Mesenteric fat pad (tissue), 1 donor: ENCODE data around the gene GABRQ. TPM values are rescaled to one million over a fixed set of nuclear protein-coding genes. Genes with fewer than 3 reads are reported as not detected.

Experiments
- DNase-seq: peaks from one replicate; pipeline ENCODE4 v3.0.0-alpha.2; 2020; ENCODE audit warnings: low spot score
- long read RNA-seq: library from polyadenylated mRNA; unstranded; transcript quantifications from one replicate; pipeline ENCODE4 v2.0.0, GENCODE V29; 2020
- total RNA-seq: library from RNA; stranded (reverse); fragmentation: NEBNext Ultra II Directional; extraction: Animal tissue kit (Norgen Biotek cat#: 25700); gene quantifications from one replicate; pipeline ENCODE4 v1.2.1, GENCODE V29; 2021
- donor health status: DM: yes; HTN: yes; CAD: no.

GABRQ gene
- not detected for total RNA-seq
- long read RNA-seq: 0 reads

DNA sequence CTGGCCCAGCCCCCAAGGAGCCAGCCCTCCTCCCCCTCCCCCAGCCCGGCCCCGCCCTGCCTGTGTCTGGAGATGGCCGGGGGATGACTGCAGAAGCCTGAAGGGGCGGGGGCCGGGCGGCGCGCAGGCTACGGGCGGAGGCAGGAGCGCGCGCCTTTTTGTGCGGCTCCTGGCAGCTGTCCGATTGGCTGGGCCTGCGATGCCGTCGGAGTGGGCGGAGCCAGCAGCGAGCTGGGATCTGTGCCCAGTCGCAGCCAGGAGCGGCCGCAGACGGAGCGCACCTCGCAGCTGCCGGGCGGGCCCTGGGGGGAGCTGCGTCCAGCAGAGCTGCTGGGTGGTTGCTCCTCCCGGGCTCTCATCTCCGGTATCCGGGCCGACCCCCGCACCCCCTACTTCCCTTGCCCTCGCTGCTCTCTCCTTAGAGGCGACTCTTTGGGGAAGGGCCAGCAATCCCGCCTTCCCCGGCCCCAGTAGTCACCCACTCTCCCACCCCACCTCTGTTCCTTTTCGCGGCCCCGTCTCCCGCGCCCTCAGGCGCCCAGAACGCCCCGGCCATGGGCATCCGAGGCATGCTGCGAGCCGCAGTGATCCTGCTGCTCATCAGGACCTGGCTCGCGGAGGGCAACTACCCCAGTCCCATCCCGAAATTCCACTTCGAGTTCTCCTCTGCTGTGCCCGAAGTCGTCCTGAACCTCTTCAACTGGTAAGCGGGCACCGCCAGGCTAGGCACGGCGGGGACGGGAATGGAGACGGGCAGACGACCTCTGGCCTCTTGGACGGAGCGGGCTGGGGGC lies at the start of gene GABRQ:
GABRQ (plus strand) TSS at position 247 of the 794 bp plus-strand sequence; CDS start at position 555, 308 bp downstream.
- DNase-seq: no peak

DNA sequence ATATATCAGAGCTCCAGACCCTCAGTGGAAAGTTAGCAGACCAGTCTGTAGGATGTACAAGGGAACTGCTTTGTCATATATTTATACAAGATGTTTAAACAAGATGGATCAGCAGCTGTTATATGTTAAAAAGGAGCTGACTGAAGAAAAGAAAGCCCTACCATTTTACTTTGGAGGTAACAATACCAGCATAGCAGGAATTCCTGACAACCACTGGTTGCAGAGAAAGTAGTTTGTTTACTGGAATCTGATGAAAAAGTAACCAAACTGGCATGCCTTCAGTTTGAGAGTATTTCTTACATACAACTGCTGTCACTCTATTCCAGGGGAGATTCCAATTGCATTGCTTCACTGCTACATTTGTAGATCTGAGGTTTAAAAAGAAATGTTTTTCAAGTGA lies 49.5 kb upstream of the GABRQ start:
- no peak for DNase-seq

DNA sequence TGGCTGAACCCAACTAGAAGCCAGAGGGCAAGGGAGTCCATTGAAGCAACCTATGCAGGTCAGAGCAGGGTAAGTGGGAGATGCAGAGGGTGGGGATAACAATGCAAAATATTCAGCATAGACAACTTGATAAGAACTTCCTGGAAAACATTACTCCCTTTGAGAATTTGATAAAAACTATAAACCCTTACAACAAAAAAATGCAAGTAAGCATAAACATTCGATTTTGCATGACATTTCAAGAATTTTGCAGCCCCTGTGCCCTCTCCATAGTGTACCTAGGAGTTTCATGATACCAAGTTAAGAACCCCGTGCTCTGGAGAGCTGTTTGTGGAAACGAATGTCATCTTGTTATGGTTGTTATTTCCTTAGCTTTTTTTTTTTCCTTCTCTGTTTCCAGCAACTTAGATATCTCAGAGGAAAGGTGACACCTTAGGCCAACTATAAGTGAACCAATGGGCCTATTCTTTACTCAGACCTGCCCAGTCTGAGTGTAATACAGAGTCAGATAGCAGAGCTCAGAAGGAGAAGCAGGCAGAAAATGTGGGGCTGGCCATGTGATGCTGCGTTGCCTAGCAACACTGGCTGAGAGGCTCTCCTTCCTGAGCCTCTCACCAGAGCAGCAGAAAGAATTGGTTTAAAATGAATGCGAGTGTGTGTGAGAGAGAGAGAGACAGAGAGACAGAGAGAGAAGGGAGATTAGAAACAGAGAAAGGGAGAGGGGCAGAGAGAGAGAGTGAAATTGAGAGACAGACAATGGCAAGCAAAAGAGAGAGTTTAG lies 36.7 kb upstream of the GABRQ start:
- DNase-seq: no peak

DNA sequence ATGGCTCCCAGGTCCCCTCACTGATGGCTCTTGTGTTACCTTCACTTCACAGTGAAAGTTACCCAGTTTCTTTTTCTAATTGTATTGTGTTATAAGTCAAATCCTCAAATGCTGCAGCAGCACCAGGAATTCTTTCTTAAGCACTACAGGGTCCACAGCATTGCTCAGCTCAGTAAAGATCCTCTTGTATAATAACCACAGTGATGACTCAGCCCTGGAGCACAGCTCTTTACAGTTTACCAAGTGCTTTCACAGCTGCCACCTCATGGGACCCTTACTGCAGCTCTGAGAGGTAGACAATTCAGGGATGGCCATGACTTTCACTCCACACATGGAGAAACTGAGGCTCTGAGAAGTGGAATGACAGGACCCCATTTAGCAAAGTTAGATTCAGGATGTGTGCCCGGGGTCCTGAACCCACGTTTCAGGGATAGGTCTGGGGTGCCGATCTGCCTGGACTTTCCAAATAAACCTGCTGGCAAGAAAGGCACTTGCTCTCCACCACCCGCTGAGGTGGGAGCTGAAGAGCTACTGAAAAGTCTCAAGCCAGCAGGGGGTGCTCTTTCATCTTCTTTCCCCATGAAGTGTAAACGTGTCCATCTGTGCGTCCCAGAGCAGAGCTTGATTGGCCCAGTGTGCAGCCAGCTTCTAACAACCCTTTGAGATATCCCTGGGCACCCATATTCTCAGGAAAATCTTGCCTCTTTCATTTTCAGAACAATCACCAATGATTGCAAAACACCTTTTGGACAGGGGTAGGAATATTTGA lies 35.7 kb upstream of the GABRQ start:
- no peak for DNase-seq

DNA sequence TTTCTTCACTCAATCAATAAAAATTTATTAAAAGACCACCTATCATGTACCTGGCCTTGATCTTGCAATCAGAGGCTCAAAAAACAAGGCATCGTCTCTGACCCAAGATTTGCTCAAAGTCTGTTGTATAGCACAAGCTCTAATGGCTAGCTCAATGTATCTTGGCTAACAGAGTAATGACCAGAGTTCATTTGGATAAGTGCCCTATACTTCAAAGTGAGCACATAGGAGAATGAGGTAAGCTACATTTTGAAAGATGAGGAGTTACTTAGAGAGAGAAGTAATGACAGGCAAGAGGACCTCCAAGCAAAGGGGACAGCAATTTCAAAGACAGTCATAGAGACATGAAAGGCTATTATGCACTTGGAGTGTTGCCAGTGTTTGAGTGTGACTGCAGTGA lies 22.9 kb upstream of the GABRQ start:
- no peak for DNase-seq

DNA sequence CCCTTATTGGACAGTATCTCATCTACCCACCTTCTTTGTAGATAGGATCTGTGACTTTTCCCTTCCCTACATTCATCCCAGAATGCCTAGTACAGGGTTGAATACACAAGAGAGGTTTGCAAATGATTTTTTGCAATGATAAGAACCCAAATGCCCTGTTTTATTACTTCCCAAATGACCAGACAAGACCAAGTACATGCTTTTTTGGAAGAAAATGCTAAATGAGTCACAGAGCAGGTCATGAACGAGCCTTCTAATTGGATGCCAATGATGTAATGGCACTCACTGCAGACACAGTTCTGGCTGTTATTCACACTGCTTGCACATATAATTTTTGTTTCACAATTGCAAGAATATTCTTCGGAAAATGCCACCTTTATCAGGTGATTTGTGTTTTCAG lies 17.8 kb upstream of the GABRQ start:
- DNase-seq: no peak

DNA sequence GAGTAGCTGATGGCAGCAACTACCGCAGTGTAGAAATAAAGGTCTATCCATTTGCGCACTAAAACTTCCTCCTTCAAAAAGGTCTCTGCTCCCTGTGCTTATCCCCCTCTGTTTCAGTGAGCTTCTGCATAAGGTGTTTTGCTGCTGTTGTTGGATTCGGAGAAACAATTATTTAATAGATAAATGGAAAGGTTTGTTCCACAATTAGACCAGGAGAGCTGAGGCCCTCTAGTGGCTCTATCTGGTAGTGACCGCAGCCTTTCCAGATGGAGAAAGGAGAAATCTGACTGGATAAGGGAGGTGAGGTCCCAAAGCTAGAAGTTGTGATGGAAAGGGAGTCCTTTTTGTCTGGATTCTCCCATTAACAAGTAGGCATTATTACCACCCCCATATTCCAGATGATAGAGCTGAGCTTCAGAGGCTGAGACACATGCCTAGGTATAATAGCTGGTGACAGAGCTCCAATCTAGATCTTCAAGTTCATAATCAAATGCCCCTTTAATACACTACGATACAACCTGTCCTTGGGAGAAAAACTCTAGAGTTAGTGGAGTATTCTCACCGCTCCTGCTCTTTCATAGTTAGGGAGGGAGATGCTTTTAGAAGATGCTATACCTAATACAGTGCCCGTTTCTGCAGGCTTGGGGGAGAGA lies 5.1 kb upstream of the GABRQ start:
- no peak for DNase-seq

DNA sequence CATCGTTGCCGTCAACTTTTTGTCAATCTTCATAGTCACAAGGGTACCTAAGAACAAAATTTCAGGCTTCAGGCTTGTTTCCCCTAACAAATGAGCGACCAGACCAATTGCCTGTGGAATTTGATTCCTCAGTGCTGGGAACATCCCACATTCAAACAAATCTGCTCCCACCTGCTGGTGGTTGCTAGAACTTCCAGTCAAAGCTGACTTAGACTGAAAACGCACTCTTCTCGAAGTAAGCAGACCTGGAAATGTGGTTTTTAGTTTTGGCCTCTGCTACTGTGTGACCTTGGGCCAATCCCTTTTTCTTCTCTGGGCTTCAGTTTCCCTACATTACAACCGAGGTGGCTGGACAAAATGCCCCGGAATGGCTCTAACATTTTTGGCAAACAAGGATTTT lies 1.8 kb upstream of the GABRQ start:
- DNase-seq: no peak

DNA sequence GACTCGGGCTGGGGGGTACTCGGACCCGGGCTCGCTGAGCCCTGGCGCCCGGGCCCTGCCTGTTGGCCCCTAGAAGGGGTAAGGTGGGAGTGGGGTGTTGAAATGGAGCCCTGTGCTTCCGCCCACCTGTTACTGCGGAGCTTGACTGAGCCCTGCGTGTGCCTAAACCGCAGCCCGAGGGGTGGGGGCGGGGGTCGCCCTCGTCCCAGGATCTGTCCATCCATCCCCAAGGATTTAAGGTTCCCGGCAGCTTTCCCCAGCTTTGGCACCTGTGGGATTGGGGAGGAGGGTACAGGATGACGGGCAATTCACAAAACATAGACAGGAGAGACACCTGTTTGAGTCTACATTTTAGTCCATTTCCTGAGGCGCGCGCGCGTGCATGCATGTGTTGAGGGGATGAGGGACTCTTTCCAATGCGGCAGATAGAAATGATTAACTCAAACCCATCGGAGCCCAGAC lies 779 bp downstream of the GABRQ start:
- DNase-seq: no peak

DNA sequence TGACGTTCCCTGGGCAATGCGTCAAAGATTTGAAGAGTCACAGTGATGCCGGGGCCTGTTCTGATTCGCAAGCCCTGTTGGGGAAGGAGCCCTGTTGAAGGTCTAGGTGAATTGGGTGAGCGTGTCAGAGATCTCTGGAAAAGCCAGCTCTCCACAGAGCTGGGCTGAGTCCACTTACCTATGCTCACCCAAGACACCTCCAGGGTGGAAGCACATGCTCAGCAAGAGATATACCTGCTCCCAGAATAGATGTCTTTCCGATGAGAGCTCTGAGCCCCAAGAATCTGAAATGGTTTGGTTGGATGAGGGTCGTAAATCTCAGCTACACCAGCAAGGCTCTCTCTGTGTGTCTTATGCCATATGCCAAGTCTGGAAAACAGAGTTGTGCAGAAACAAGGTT lies 1.7 kb downstream of the GABRQ start:
- DNase-seq: no peak

DNA sequence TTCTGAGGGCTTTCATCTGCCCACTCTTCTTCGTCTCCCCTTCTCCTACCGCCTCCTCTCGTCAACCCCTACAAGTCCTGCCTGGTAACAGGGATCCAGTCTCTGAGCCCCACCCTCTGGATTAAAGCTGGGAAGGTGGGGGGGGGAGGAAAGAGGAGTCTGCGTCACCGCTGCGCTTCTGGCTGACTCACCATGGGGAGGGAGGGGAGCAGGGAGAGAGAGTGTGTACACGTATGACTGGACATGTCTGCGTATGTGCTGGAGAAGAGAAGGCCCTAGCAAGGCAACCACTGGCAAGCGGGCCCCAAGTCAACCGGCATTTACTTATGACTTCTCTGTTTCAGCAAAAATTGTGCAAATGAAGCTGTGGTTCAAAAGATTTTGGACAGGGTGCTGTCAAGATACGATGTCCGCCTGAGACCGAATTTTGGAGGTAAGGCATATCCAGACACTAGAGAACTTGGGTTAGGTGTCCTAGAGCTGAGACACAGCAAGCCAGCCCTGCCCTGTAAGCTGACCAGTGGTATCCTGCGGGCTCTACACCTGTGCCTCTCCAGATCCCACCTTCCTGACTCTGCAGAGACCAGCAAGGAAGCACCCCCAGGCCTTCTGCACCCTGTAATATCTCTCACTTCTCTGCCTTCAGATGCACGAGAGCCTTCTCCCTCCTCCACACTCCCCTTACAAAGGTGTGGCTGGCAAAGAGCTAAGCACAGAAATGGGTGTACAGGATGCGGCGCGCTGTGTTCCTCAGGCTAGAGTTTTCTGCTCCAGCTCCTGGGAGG lies 2.5 kb downstream of the GABRQ start:
- no peak for DNase-seq

DNA sequence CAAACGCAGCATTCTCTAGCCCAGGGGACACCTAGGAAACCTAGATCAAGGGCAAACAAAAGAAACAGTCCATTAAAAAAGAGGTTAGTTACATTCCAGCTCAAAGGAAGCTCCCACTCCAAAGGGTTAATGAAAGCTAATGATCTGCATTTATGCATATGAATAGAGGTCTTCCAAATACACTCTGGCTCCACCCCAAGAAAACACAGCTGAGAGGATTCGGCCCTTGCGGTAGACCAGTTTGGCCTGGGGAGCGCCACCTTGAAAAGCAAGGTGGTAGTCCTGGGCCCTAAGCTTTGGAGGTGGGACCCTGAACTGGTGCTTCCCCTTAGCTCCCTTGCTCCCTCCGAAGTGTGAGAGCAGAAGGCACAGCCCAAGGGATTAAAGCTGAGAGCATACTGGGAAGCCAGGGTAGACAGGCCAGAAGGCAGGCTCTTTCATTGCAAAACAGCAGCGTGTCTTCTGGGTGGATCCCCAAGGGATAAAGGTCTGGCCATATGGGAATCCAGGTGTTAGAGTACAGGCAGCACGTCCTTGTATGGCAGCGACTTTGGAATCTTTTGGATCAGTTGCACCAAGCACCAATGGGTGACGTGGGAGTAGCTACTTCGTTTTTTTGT lies 3.7 kb downstream of the GABRQ start:
- DNase-seq: no peak

DNA sequence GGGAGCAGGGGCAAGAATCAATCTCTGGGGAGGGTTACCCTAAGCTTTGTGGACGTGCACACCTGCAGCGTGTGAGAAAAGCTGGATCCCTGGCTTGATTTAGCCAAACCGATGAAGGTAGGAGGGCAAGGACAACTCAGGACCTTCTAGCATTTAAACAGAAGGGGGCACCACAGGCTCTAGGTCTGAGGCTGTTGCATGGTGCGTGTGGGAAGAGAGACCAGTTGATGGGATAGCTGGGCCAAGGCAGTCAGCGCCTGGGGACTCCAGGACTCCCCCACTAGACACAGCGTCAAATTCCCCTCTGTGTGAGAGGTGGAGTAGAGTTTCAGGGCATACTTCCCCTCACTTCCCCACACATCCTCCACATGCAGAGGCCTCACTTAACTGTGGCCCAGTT lies 4.3 kb downstream of the GABRQ start:
- DNase-seq: no peak

DNA sequence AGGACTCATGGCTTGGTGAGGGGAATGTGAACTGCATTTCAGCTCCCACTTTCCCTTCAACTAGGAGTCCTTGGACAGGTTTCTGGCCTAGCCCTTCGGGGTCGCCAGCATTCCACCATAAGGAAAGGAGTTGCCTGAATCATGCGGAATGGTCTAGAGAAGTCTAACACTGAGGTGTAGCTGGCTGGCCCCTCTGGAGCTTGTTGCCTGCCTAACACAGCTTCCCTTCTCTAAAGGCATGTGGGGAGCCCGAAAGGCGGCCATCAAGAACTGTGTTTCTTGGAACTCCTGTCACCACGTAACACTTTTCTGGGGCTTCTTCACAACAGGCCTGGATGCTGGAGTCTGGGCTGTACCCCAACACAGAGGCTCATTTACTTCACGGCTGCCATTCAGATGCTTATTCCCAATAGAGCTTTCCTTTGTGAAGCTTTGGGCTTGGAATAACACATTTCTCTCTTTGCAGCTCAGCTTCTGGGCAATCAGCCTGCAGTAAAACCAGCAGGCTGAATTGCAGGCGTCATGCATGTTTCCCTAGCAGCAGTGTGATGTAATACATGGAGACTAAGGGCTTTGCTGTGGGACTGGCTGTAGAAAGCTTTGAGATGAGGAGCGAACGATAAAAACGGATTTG lies 5.4 kb downstream of the GABRQ start:
- DNase-seq: no peak

DNA sequence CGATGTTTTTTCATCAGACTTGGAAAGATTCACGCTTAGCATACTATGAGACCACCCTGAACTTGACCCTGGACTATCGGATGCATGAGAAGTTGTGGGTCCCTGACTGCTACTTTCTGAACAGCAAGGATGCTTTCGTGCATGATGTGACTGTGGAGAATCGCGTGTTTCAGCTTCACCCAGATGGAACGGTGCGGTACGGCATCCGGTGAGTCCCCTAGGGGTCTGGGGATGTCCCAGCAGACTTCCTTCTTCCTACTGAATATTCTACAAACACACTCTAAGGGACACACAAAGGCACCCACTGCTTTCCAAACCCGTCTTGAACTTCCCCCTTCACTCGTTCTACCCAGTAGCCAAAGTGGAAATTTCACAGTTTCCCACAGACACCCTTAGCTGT lies 9.3 kb downstream of the GABRQ start:
- DNase-seq: no peak

DNA sequence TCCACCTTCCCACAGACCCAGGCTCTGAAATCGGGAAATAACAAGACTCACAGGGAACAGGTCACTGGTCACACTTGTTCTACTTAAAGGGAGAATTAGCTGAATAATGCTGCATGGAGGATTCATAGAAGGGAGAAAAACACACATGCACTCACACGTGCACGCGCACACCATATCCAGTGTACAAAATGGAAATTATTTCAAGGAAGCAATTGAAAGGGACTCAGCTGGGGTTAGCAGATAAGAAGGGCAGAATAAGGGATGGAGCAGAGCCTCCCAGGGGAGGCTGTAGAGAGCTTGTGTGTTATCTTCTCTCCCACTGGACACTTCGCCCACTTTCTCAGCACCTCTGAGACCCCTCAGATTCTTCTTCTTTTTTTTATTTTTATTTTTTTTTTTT lies 10.3 kb downstream of the GABRQ start:
- DNase-seq: no peak

DNA sequence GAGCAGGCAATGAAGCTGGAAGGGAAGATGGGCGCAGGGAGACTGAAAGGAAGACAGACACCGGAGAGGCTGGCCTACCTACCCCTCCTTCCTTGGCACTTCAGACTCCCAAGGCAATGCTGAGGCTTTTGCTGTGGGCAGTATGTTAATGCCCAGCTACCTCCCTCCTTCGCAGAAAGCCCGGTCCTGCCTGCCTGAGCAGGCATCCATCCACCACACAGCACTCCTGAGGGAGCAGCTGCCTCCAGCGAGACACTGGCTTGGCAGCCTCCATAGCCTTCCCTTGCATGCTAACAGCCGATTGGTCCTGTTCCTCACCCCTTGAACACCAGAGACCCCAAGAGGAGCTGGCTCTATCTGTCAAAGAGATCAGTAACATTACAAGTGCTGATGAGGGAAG lies 14.4 kb downstream of the GABRQ start:
- DNase-seq: no peak

DNA sequence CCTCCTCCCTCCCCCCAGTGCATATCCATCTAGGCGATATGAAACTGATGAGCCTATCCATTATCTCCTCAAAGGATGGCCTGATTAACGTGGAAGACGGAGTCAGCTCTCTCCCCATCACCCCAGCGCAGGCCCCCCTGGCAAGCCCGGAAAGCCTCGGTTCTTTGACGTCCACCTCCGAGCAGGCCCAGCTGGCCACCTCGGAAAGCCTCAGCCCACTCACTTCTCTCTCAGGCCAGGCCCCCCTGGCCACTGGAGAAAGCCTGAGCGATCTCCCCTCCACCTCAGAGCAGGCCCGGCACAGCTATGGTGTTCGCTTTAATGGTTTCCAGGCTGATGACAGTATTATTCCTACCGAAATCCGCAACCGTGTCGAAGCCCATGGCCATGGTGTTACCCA lies 14.8 kb downstream of the GABRQ start:
- no peak for DNase-seq

DNA sequence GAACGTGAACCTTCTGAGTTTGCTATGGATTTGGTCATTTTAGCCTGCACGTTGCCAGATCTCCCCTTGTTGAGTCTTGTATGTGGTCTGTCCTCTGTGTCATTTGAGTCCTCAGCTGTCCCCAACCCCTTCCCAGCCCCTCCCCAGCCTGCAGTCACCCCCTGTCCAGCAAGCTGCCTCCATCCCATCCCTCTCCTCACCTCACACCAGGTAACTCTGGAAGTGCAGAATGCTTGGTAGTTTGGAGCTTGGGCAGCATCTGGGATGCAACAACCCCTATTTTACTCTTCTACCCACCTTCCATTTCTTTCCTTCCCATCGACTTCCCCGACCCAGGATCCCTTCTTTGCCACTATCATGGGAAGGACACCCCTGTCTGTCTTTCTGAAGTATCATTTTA lies 18.4 kb downstream of the GABRQ start:
- DNase-seq: no peak

DNA sequence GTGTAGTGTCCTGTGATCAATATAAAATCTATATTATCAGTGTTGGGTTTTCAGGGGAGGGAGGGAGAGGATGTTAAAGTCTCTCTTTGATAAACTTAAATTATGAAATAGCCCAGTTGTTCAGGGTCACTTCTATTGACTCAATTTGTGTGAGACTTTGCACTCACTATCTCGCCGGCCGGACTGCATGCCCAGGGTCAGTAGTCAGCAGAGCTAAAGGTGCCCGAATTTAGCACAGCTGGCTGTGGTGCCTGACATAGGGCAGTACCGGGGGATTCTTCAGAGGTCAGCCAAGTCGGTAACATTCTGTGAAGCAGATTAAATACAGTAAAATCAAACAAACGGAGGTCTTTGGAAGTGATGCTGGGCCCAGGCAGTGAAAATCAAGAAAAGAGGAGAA lies 19.2 kb downstream of the GABRQ start:
- DNase-seq: no peak
